HL-60/S4 (cell line): ENCODE data around the gene RCOR3.
"Not testable (repeated sequence)": the region's sequence is repeated elsewhere in the genome, so short reads cannot be mapped to it uniquely, and the experiment has no call there.

Experiments used
- in situ Hi-C: fragments of 300-500 bp; cut with MboI; formaldehyde crosslinking; loops from 2 replicates; pipeline ENCODE4 v1.14.3; 2022; ENCODE audit warnings: low sequenced_read_pairs

The RCOR3 gene

GRCh38 chr1:211259638-211260126 lies 516 bp downstream of the RCOR3 start:
- in situ Hi-C loops: no loop called here

DNA sequence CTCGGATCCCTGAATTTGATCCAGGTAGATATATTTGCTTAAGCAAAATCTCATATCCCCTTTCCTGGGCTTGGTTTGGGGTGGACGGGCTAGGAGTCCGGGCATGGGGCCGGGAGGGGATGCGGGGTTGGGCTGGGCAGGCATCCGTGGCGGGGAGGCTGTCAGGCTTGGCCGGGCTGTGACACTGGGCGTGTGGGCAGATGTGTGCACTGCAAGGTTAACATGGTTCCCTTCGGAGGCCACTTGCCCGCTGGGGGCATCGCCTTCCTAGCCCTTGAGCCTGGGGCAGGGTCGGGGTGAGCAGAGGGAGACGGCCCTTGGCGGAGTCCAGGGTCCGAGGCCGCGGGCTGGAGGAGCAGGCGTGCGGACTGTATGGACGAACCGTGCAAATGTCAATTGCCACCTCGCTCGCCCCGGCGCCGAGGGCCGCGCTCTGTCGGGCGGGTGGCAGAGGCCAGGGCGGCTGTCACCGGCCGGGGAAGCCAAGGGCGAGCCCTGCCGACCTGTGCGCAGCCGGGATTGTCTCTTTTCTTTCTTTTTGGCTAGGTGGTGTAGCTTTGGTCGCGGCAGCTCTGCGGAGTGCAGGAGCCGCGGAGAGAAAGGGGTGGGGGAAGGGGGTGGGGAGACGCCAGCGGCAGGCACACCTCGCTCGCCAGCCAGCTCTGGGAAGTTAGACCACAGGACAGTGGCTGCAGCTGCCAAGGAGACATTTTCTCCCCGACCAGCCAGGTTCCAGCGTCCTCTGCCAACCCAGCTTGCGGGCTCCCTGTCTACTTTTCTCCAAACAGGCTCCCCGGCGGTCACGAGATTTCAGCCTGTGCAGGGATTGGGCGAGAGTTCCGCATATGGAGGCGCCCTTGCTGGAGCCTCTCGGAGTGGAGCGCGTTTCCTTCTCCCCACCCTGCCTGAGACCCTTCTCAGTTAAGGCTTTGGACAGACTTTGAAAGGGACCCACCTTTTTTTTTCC lies 1.3 kb downstream of the RCOR3 start:
- in situ Hi-C loops: no loop called here

DNA sequence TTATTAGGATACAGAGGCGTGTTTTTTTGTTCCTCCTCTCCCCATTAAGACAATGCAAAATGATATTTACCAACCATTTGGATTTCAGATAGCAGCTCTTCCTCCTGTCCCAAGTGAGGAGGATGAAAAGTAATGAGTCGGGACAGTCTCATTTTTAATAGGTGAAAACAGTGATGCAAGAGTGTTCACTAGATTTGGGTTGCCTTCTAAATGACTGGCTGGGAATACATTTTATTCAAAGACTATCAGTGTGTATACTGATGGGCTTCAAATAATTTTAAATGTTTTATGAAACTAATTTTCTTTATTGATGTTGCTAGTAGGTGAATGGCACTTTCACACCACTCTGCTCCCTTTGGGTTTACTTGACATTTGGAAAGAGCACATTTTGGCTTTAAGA lies 2.1 kb downstream of the RCOR3 start:
- in situ Hi-C loops: no loop called here

DNA sequence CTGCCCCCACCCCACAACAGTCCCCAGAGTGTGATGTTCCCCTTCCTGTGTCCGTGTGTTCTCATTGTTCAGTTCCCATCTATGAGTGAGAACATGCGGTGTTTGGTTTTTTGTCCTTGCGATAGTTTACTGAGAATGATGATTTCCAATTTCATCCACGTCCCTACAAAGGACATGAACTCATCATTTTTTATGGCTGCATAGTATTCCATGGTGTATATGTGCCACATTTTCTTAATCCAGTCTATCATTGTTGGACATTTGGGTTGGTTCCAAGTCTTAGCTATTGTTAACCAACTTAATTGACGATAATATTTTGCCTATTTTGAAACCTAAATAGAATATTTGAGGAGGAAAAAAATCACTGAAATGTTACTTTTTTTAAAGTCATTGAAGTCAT lies 3.9 kb downstream of the RCOR3 start:
- in situ Hi-C loops: not testable (repeated sequence)

GRCh38 chr1:211267204-211267857 lies 8.2 kb downstream of the RCOR3 start:
- in situ Hi-C loops: no loop called here

GRCh38 chr1:211279340-211279739 lies 20.2 kb downstream of the RCOR3 start:
- in situ Hi-C loops: no loop called here

GRCh38 chr1:211280910-211281309 lies 21.7 kb downstream of the RCOR3 start:
- in situ Hi-C loops: no loop called here

- in situ Hi-C loops: no loop called here
These were observed 22.3 kb downstream of the RCOR3 start for GRCh38 chr1:211281320-211282022.

DNA sequence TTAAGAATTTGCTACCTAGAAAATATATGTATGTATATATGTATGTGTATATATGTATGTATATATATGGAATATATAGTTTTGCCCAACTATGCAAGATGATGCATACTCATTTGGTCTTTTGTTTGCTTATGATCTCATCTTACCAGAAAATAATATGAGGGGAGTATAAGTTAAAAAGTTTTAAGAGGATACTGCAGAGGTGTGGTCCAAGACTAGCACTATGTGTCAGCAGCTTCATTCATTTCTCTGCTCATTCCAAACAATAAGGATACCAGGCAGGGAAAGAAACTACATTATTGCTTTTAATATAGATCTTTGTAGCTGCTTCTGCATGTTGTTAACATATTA lies 22.8 kb downstream of the RCOR3 start:
- in situ Hi-C loops: no loop called here

GRCh38 chr1:211285196-211285595 lies 26.0 kb downstream of the RCOR3 start:
- in situ Hi-C loops: no loop called here

GRCh38 chr1:211287218-211287617 lies 28.1 kb downstream of the RCOR3 start:
- in situ Hi-C loops: no loop called here

GRCh38 chr1:211292411-211292810 lies 33.2 kb downstream of the RCOR3 start:
- in situ Hi-C loops: no loop called here

GRCh38 chr1:211296396-211296795 lies 37.2 kb downstream of the RCOR3 start:
- in situ Hi-C loops: no loop called here

DNA sequence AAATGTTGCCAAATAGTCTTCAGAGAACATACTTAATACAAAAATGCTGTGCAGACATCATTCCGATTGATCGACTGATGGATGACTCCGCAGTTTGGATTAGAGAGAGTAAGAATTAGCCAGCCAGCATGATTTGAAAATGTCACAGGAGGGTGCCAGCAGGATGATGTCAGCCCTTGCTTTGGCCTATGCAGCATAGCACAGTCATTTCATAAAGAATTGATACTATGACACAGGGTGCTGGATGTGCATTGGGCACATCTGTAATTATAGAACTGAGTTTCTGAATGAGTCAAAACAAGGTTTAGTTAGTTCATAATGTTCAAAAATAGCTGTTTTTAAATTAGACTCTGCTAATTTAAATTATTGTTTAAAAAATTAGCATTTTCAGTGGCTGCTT lies 45.9 kb downstream of the RCOR3 start:
- in situ Hi-C loops: no loop called here

DNA sequence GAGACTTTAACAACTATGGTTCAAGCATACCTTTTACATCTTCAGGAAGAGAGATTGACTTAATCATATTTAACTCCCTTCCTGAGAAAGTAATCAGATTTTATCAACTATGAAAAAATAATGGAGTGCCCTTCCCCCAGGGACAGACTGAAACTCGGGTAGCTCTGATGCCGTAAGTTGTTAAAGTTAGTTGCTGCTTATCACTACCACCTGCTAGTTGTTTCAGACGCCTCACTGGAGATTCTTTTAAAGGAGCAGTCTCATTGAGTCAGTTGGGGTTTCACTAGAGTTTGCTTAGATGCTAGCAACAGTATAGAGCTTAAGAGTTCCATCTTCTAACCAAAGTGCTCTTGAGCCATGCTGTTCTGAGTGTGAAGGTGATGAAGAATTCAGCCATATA lies 50.5 kb downstream of the RCOR3 start:
- in situ Hi-C loops: no loop called here

GRCh38 chr1:211313392-211313791 lies 54.2 kb downstream of the RCOR3 start:
- in situ Hi-C loops: no loop called here

GRCh38 chr1:211318576-211319280 lies 59.6 kb downstream of the RCOR3 start:
- in situ Hi-C loops: no loop called here

DNA sequence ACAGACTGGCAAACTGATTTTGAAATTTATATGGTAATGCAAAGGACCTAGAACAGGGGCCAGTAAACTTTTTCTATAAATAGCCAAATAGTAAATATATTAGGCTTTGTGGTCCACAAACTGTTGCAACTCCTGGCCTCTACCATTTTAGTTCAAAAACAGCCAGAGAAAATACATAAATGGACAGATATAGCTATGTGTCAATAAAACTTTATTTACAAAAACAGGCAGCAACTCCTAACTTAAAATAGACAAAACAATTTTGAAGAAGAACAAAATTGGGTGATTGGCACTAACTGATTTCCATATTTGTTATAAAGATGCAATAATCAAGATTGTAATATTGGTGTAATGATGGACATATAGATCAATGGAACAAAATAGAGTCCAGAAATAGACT lies 60.7 kb downstream of the RCOR3 start:
- in situ Hi-C loops: loop anchor here (10.0 kb wide), 1 partner anchor 335 kb away; no protein-coding TSS in a partner anchor

DNA sequence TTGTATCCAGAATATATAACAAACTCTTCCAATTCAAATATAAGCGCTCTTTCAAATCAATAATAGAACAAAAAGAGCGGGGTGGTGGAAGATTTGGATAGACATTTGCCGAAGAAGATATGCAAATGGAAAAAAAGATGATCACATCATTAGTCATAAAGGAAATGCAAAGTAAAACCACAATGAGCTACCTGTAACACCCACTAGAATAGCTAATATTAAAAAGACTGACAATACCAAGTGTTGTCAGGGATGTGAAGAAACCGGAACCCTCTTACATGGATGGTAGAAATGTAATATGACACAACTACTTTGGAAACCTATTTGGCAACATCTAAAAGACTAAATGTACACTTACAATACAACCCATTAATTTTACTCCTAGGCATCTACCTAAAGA lies 61.8 kb downstream of the RCOR3 start:
- in situ Hi-C loops: loop anchor here (10.0 kb wide), 1 partner anchor 334 kb away; no protein-coding TSS in a partner anchor

- in situ Hi-C loops: loop anchor here (10.0 kb wide), 1 partner anchor 333 kb away; no protein-coding TSS in a partner anchor
These were observed 62.5 kb downstream of the RCOR3 start for GRCh38 chr1:211321646-211322045.
